22Rv1 (cell line): Measurements from ENCODE around the gene MEIKIN.

ENCODE experiments used
- H3K27ac ChIP-seq: fragments of 450-650 bp; 2 replicates; pipeline ENCODE4 v1.5.1; 2017
- CTCF ChIP-seq: fragments of 450-650 bp; IDR thresholded peaks from 2 replicates; pipeline ENCODE4 v1.5.1; 2017; ENCODE audit warnings: mild to moderate bottlenecking
- ZFX ChIP-seq: fragments of 450-650 bp; IDR thresholded peaks from 2 replicates; pipeline ENCODE4 v1.6.1; 2017; ENCODE audit warnings: antibody characterized with exemption, borderline replicate concordance

MEIKIN gene

GRCh38 chr5:131769961-131770360 lies 175.5 kb downstream of the MEIKIN start:
- H3K27ac ChIP-seq: no peak overlapping the region
- TF ChIP-seq ZFX: no peak
- TF ChIP-seq CTCF: no peak

- H3K27ac ChIP-seq: no peak overlapping the region
- TF ChIP-seq CTCF: no peak
- no peak for TF ChIP-seq ZFX
Measured at GRCh38 chr5:131769336-131769735, 176.1 kb downstream of the MEIKIN start.

GRCh38 chr5:131767891-131768290 lies 177.6 kb downstream of the MEIKIN start:
- TF ChIP-seq CTCF: no peak
- TF ChIP-seq ZFX: no peak
- H3K27ac ChIP-seq: no peak overlapping the region

- H3K27ac ChIP-seq: no peak overlapping the region
- TF ChIP-seq CTCF (no peak), ZFX (no peak)
Measured at GRCh38 chr5:131766689-131767088, 178.8 kb downstream of the MEIKIN start.

- TF ChIP-seq ZFX: no peak
- no peak overlapping the region for H3K27ac ChIP-seq
Measured at GRCh38 chr5:131765261-131765660, 180.2 kb downstream of the MEIKIN start.

- H3K27ac ChIP-seq: no peak overlapping the region
- TF ChIP-seq CTCF (no peak), ZFX (no peak)
Measured at GRCh38 chr5:131763968-131764367, 181.5 kb downstream of the MEIKIN start.

GRCh38 chr5:131760793-131761192 lies 184.7 kb downstream of the MEIKIN start:
- no peak overlapping the region for H3K27ac ChIP-seq
- no peak for TF ChIP-seq ZFX
- no peak for TF ChIP-seq CTCF

GRCh38 chr5:131759704-131760103 lies 185.8 kb downstream of the MEIKIN start:
- TF ChIP-seq ZFX: no peak
- TF ChIP-seq CTCF: no peak
- H3K27ac ChIP-seq: no peak overlapping the region
